GM19043 (cell line): ENCODE measurements around the gene MYH2.
"Not testable (repeated sequence)": the region's sequence is repeated elsewhere in the genome, so short reads cannot be mapped to it uniquely, and the experiment has no call there.

Experiments
- ATAC-seq: cut with Tn5 transposase; IDR thresholded peaks from one replicate; pipeline ENCODE4 v1.9.1; 2021; ENCODE audit warnings: low read depth; ENCODE audit not compliant: unreplicated experiment

Gene MYH2

GRCh38 chr17:10549096-10549842, at the start of gene MYH2:
MYH2 (minus strand) TSS chr17:10549658; CDS start chr17:10547920, 1,738 bp downstream.
- no peak for ATAC-seq

GRCh38 chr17:10598621-10599020, 49.2 kb upstream of the MYH2 start:
- no peak for ATAC-seq

- no peak for ATAC-seq
Observed at GRCh38 chr17:10589553-10590145, 40.2 kb upstream of the MYH2 start.

- no peak for ATAC-seq
Observed at GRCh38 chr17:10585529-10585928, 36.1 kb upstream of the MYH2 start.

- no peak for ATAC-seq
Observed at GRCh38 chr17:10583834-10584233, 34.4 kb upstream of the MYH2 start.

GRCh38 chr17:10579270-10579669, 29.8 kb upstream of the MYH2 start:
- ATAC-seq, result no peak

- no peak for ATAC-seq
Observed at GRCh38 chr17:10574324-10574723, 24.9 kb upstream of the MYH2 start.

- no peak for ATAC-seq
Observed at GRCh38 chr17:10563991-10564660, 14.7 kb upstream of the MYH2 start.

GRCh38 chr17:10558049-10558448, 8.6 kb upstream of the MYH2 start:
- no peak for ATAC-seq

GRCh38 chr17:10557422-10557821, 8.0 kb upstream of the MYH2 start:
- no peak for ATAC-seq

- no peak for ATAC-seq
Observed at GRCh38 chr17:10556301-10557005, 7.0 kb upstream of the MYH2 start.

GRCh38 chr17:10550014-10550413, 556 bp upstream of the MYH2 start:
- no peak for ATAC-seq

GRCh38 chr17:10547351-10547750, 2.1 kb downstream of the MYH2 start:
- no peak for ATAC-seq

- not testable (repeated sequence) for ATAC-seq
Observed at GRCh38 chr17:10543486-10543885, 6.0 kb downstream of the MYH2 start.

GRCh38 chr17:10541179-10541578, 8.3 kb downstream of the MYH2 start:
- not testable (repeated sequence) for ATAC-seq

GRCh38 chr17:10532026-10532425, 17.4 kb downstream of the MYH2 start:
- no peak for ATAC-seq

GRCh38 chr17:10527419-10527818, 22.0 kb downstream of the MYH2 start:
- ATAC-seq, result no peak

- ATAC-seq, result no peak
Observed at GRCh38 chr17:10526517-10526916, 22.9 kb downstream of the MYH2 start.

- ATAC-seq, result no peak
Observed at GRCh38 chr17:10523064-10523463, 26.4 kb downstream of the MYH2 start.

GRCh38 chr17:10521949-10522348, 27.5 kb downstream of the MYH2 start:
- ATAC-seq, result no peak
